Measurements from ENCODE around the gene CHMP3.
"Not testable (repeated sequence)": the region's sequence is repeated elsewhere in the genome, so short reads cannot be mapped to it uniquely, and the experiment has no call there.

Gene CHMP3

GRCh38 chr2:86548913-86549396 lies 14.3 kb downstream of the CHMP3 start:
- DNase-seq: not testable (repeated sequence)

GRCh38 chr2:86548165-86548912 lies 14.9 kb downstream of the CHMP3 start:
- DNase-seq: not testable (repeated sequence)

GRCh38 chr2:86545296-86545924 lies 17.8 kb downstream of the CHMP3 start:
- not testable (repeated sequence) for DNase-seq

DNA sequence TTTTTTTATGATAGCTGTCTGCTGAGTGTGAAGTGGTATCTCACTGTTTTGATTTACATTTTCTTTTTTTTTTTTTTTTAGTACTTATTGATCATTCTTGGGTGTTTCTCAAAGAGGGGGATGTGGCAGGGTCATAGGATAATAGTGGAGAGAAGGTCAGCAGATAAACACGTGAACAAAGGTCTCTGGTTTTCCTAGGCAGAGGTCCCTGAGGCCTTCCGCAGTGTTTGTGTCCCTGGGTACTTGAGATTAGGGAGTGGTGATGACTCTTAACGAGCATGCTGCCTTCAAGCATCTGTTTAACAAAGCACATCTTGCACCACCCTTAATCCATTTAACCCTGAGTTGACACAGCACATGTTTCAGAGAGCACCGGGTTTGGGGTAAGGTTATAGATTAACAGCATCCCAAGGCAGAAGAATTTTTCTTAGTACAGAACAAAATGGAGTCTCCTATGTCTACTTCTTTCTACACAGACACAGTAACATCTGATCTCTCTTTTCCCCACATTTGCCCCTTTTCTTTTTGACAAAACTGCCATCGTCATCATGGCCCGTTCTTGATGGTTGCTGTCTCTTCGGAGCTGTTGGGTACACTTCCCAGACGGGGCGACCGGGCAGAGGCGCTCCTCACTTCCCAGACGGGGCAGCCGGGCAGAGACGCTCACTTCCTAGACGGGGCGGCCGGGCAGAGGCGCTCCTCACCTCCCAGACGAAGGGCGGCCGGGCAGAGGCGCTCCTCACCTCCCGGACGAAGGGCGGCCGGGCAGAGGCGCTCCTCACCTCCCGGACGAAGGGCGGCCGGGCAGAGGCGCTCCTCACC lies 18.8 kb downstream of the CHMP3 start:
- not testable (repeated sequence) for DNase-seq

DNA sequence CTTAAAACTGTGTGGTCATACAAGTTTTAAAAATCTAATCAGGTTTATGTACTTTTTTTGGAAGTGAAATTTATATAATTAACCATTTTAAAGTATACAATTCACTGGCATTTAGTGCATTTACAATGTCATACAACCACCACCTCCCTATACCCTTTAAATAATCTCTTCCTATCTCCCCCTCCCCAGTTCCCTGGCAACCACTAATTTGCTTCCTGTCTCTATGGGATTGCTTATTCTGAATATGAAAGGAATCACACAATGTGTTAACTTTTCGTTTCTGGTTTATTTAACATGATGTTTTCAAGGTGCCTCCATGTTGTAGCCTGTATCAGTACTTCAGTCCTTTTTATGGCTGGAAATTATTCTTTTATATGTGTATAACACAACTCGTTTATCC lies 19.4 kb downstream of the CHMP3 start:
- DNase-seq: no peak

GRCh38 chr2:86543335-86543734 lies 19.9 kb downstream of the CHMP3 start:
- no peak for DNase-seq

DNA sequence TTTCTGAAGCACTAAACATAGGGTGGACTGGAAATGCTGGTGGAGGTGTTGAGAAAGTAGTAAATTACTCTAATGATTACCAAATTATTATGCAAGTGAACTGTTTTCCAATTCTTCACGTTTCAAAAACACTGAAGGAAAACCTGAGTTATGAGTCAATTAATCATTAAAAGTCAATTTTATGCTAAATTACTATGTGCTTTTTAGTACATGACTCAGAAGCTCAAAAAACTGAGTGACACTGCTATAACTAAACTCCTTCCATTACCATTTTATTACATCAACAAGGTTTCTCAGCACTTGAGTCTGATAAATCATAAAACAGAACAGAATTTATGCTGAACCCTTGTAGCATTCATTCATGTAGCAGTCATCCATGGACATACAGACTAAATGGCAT lies 20.4 kb downstream of the CHMP3 start:
- DNase-seq: no peak

DNA sequence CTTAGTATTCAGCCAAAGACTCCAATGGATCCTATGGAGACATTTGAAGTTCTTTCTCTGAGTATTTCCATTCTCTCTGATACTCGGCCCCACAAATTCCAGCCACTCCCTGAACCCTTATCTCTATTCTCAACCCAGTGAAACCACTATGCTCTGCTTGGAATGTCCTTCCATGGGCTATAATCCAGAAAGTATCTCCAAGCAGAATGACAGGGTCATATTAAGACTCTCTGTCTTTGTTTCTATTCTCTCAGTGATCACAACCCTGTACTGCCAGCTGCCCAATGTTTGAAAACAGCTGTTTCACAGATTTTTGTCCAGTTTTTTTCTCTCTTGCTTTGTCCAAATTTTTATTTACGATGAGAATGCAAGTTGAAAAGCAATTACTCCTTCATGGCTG lies 21.9 kb downstream of the CHMP3 start:
- no peak for DNase-seq

GRCh38 chr2:86533589-86533988 lies 29.7 kb downstream of the CHMP3 start:
- no peak for DNase-seq

GRCh38 chr2:86525421-86526340 lies 37.6 kb downstream of the CHMP3 start:
- DNase-seq: no peak

DNA sequence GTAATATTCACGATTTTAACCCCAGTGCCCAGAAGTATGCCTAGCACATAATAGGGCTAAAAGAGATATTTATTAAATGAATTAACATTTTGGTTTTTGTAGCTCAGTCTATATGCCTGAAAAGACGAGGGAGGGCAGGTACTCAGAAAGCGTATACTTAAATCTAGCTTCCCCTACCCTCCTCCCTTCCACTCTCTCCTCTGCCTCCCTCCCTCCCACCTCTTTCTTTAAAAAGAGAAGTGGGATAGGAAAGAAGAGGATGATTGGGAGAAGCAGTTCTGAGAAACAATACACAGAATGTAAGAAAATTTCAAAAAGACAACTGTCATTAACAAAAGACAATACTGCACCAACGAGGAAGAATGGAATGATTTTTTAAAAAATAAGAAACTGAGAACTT lies 39.8 kb downstream of the CHMP3 start:
- no peak for DNase-seq

DNA sequence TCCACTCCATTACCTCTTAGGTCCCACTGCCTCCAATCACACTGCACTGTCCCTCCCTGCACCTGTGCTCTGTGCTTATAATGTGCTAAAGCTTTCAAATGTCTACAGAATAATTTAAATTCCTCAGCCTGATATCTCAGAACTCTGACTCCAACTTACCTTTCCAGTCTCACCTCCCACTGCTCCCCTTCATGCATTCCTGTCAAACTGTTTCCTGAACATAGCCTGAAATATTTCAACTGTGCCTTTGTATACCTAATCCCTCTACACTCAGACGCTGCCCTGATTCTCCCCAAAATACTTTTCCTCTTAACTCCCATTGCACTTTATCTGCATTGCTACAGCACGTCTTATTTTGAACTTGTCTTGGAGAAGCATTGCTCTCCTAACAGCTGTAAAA lies 40.5 kb downstream of the CHMP3 start:
- DNase-seq: no peak

- DNase-seq: no peak
Observed at GRCh38 chr2:86521922-86522321, 41.3 kb downstream of the CHMP3 start.

- DNase-seq: no peak
Observed at GRCh38 chr2:86520153-86520552, 43.1 kb downstream of the CHMP3 start.

- DNase-seq: no peak
Observed at GRCh38 chr2:86519349-86519748, 43.9 kb downstream of the CHMP3 start.

- DNase-seq: no peak
Observed at GRCh38 chr2:86518481-86518880, 44.8 kb downstream of the CHMP3 start.

- DNase-seq: no peak
Observed at GRCh38 chr2:86513948-86514660, 49.1 kb downstream of the CHMP3 start.

DNA sequence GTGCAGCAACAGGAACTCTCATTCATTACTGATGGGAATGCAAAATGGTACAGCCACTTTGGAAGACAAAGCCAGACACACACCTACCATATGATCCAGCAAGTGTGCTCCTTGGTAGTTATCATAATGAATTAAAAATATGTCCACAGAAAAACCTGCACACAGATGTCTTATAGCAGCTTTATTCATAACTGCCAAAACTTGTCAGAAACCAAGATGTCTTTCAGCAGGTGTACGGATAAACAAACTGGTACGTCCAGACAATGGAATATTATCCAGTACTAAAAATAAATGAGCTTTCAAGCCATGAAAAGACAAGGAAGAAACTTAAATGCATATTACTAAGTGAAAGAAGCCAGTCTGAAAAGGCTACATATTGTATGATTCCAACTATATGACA lies 50.4 kb downstream of the CHMP3 start:
- no peak for DNase-seq

DNA sequence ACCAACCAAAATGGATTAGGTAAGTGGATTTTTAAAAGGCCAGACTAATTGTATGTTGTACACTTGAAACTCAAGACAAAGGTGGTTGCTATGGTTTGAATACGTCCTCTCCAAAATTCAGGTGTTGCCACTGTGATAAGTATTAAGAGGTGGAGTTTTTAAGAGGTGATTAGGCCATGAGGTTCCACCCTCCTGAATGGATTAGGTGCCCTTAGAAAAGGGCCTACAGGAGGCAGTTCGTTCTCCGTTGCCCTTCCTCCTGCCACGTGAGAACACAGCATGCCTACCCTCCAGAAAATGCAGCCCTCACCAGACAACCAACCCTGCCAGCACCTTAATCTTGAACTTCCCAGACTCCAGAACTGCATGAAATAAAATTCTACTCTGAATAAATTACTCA lies 51.2 kb downstream of the CHMP3 start:
- no peak for DNase-seq

DNA sequence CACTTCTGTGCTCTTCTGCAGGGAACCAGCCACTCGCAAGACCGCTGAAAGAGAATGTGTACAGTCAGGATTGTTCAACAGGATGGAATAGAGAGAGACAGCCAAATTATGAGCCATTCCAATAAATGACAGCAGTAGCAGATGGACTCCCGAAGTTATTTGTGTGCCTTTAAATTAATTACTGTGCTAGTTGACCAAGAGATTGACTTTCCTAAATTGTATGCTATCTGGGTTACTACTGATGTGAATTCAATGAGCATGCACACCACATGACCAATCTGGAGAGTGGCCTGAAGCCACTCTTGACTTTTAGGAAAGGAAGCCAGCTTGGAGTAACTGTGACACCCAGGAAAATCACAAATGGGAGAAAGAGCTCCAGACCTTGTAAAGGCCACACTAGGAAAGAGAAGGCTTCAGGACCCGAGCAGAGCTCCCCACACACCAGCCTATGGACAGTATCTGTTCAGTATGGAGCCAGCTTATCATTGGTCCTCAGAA lies 52.8 kb downstream of the CHMP3 start:
- no peak for DNase-seq

DNA sequence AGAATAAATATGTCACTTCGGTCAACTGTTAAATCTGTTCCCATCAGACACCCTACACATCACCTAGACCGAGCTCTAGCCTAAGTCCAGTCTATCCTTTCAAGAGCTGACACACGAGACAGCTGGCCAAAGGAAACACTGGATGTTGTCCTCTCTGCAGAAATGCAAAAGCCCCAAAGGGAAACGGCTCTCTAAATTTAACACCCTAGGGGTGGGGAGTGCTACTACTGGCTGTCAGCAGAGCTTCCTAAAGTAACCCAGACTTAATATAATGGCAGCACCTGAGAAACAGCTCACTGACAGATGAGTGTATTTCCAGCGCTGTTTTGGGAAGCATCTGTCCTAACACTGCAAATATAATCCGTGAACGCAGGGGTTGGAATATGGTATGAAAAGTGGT lies 55.6 kb downstream of the CHMP3 start:
- no peak for DNase-seq
